T1000 (cell line): Measurements from ENCODE around the gene CRHR1.
"Not testable (repeated sequence)": the region's sequence is repeated elsewhere in the genome, so short reads cannot be mapped to it uniquely, and the experiment has no call there.

Experiments
- DNase-seq: peaks from one replicate; lab custom pipeline; 2025; ENCODE audit warnings: mixed read lengths; lab: John Stamatoyannopoulos, UW

Gene CRHR1

GRCh38 chr17:45845376-45846185 lies 61.5 kb downstream of the CRHR1 start:
- DNase-seq: no peak

DNA sequence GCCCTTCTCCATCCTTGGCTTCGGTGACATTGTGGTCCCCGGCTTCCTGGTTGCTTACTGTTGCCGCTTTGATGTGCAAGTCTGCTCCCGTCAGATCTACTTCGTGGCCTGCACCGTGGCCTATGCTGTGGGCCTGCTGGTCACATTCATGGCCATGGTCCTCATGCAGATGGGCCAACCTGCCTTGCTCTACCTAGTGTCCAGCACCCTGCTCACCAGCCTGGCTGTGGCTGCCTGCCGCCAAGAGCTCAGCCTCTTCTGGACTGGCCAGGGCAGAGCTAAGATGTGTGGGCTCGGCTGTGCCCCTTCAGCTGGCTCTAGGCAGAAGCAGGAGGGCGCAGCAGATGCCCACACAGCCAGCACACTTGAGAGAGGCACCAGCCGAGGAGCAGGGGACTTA lies 62.1 kb downstream of the CRHR1 start:
- no peak for DNase-seq

GRCh38 chr17:45846646-45847045 lies 62.5 kb downstream of the CRHR1 start:
- no peak for DNase-seq

DNA sequence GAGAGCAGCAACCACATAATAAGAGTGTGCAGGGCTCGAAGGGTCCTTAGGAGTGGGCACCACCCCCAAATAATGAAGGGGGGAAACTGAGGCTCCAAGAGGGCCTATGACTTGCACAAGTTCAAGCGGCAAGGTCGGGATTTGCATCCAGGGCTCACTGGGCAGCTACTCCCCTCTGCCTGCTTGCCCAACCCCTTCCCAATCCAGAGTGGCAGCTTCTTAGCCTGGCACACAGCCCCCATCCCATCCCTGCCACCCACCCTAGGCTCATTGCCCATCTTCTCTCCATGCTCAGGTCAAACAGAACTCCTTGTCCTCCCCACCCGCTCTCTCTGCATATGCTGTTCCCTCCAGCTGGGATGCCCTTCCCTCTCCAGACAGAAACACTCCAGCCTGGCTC lies 63.0 kb downstream of the CRHR1 start:
- no peak for DNase-seq

DNA sequence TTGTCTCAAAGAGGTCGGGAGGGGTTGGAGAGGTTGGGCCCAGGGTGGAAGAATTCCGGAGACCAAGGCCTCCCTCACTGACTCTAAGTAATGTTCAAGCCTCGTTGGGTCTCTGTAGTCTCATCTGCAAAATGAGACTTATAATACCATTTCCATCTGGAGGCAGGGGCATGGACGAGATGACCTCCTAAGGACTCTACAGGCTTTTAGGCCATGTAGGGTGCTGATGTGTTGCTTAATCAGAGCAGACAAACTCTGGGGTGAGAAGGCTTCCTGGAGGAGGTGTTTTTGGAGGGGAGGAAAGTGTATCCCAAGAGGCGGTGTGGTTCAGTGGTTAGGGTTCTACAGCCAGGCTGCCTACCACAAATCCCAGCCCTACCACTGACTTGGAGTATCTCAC lies 63.6 kb downstream of the CRHR1 start:
- DNase-seq: no peak

DNA sequence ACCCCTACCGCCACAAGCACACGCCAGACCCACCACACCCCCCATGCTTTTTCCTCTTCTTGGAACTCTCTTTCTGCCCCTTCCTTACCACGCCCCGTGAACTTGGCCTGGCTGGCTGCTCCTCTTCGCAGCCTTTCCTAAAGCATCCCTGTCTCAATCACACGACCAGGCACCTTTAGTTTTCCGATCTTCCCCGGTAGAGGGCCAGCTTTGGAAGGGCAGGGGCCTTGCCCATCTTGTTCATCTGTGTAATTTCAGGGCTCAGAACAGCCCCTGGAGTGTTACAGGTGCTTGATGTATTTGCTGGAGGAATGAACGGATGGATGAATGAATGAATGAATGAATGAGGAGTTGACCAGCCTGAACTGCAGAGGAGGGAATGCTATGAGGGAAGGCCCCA lies 64.3 kb downstream of the CRHR1 start:
- DNase-seq: no peak

DNA sequence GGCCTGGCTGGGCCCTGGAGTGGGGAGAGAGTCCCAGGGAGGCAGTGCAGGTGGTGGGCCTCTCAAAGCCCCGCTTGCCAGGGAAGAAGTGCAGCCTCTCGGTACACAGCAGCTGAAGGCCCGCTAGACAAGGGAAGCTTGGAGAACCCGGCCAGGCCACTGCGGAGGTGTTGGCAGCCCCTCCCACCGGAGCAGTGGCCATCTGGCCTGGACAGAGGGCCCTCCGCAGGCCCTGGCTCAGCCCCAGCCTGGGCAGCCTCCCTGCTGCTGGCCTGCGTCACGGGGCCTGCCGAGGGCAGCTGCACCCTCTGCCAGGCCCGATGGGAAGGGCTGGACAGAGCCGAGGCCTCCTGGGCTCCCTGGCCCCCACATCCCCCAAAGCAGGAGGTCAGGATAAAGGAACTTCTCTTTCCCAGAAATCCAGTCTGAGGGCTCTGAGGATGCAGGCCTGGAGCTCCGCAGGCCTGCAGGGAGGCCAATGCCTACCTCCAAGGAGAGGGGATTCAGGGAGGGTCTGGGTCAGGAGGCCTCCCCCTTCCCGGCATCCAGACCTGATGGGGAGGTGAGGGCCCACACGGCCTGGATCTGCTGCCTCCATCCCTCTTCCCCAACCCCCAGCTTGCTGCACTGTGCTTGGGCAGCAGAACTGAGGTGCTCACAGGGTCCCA lies 64.9 kb downstream of the CRHR1 start:
- DNase-seq: no peak

GRCh38 chr17:45849536-45849990 lies 65.4 kb downstream of the CRHR1 start:
- no peak for DNase-seq

DNA sequence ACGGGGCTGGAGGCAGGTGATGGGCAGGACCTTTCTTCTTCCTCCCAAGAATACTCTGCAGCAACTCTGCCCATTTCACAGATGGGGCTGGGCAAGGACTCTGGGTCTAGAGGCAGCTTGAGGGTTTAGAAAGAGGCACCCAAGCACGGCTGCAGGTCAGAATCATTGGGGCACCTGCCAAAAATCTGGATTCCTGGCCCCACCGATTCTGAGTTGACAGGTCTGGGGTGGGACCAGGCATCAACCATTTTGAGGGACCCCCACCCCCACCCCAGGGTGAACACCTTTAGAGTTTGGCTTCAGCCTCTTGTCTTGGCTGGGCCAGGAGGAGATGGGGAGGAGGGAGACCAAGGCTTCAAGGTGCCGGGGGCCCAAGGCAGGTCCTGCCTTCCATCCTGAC lies 65.9 kb downstream of the CRHR1 start:
- no peak for DNase-seq

DNA sequence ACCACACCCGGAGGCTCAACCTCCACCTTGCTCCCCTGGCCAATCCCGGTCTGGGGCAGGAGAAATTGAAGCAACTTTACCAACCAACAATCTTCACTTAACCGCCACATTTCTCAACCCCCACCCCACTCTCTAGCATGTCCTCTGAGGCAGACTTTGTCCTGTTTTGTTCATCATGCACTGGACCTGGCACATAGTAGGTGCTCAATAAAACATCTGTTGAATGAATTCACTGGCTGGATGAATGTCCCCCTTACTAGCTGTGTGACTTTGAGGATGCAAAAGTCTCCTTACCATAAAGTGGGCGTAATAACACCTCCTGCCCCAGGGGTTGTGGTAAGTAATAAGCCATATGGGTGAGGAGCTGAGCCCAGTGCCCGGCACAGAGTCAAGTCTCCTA lies 66.3 kb downstream of the CRHR1 start:
- no peak for DNase-seq

- DNase-seq: no peak
These were observed 66.9 kb downstream of the CRHR1 start for GRCh38 chr17:45851022-45851421.

DNA sequence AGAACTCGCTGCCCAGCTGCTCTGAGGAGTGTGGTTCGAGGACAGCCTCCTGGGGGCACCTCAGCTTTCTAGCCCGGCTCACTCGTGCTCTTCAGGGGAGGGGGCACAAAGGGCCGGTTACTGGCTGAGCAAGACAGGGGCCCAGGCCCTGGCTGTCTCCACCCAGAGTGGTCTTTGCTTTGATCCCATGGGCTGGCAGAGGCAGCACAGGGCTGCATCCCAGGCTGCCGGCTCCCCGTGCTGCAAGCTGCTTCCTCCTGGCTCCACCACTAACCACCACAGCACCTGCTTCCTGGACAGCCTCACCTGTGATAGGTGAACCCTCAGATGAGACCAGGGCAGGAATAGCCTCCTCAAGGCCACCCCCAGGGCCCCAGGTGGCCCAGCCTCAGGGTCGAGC lies 67.3 kb downstream of the CRHR1 start:
- DNase-seq: no peak

DNA sequence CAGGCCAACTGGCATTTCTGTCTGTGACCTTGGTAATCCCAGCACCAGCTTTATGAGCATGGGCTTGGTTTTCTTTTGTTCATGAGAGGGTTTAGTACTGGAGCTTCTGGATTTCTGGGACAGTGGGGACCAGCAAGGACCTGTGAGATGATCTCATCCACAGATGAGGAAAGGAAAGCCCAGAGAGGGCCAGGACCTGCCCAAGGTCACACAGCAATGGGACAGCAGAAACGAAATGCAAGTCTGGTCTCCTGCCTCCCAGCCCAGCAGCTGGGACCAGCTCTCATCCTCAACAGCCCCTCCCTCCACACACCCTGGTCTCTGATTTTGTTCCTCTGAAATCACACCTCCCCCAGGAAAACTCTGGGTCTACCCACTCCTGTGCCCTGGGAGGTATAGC lies 67.8 kb downstream of the CRHR1 start:
- no peak for DNase-seq

DNA sequence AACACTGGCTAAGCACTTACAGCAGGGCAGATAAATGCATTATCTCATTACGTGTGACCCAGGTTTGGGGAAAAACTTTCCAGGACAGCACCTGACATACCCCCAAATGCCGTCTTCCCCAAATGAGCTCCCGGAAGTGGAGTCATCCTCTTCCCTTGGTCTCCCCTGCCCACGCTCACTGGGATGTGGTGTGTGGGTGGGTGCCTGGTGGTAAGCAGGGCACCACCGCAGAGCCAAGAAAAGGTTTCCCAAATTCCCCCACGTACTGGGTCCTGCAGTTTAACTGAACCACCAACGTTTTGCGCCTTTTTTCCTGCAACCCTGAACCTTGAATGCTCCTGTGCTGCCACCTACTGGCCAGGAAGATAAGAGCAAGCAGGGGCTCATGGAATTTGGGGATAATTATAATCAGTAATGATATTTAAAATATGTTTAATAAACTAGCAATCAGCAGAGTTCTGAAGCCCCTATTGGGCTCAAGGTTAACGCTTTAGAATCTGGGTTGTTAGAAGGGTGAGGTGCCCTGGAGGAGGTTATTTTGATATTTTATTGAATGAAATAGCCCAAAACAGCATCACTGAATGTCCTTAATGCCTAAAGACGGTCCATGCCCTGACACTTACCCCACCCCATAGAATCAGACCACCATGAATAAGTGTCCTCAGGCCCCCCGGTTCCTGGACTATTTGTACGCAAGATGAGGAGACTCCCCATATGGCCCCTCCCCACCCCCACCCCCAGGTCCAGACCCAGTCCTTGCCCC lies 68.6 kb downstream of the CRHR1 start:
- peak; percentile 13 for DNase-seq

DNA sequence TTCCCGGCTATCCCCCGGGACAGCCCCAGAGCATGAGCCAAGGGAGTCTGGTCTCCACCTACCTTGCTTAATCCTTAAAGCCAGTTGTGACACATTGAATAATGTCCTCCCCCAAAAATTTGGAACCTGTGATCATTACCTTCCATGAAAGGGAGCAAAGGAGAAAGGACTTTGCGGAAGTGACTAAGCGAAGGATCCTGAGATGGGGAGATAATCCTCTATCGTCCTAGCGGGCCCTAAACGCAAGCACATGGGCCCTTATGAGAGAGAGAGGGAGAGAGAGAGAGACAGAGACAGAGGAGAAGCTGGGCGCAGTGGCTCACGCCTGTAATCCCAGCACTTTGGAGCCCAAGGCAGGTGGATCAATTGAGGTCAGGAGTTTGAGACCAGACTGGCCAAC lies 70.1 kb downstream of the CRHR1 start:
- no peak for DNase-seq

DNA sequence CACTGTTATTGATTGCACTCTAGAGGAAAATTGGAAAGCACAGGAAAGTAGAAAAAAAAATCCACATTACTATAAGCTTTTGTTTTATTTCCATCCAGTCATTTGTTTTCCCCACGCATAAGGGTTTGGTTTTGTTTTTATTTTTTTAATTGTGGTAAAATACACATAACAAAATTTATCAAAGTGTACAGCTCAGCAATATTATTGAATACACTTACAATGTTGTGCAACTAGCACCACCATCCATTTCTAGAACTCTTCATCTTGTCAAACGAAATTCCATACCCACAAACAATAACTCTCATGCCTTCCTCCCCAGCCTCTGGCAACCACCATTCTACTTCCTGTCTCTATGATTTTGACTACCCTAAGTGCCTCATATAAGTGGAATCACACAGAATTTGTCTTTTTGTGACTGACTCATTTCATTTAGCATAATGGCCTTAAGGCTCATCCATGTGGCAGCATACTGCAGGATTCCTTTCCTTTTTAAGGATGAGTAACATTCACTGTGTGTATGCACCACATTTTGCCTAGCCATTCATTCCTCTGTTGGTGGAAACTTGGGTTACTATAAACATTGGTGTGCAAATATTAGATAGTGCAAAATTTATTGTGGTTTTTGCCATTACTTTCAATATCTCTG lies 71.7 kb downstream of the CRHR1 start:
- DNase-seq: no peak

DNA sequence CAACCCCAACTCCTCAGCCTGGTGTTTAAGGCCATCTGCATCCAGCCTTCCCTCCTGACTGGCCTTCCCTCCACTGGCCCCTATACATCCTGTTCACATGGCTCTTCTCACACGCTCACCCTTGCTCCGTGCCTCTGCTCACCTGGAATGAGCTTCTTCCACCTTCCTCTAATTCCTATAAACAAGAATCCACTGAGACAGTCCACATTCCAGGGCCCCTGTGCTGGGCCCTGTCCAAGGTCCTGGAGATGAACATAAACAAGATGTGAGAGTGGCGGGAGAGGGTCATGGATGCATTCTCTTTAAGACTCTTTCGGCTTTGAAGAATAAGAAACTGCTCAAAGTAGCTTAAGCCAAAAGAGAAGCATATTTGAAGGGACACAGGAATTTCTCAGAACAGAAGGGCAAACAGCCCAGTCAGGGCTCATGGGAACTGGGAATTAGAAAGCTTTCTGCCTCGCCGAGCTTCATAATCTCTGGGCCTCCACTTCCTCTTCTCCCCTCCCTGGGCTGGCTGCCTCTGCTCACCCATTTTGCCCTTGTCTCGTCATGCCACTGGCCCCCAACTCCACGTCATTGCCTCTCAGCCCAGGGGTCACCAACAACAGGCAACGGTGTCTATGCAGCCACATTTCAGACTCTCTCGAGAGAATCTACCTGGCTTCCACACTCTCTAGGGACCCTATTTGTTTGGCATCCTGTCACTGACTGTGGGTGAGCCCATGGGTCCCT lies 74.0 kb downstream of the CRHR1 start:
- no peak for DNase-seq

- DNase-seq: no peak
These were observed 77.0 kb downstream of the CRHR1 start for GRCh38 chr17:45861165-45861564.

DNA sequence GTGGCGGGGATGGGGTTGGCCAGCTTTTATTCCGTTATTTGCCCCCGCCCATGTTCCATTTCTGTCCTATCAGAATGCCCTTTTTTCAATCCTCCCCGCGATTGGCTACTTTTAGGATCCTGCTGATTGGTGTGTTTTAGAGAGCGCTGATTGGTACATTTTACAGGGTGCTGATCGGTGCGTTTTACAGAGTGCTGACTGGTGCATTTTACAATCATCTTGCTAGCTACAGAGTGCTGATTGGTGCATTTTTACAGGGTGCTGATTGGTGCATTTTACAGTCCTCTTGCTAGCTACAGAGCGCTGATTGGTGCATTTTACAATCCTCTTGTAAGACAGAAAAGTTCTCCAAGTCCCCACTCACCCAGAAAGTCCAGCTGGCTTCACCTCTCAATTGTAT lies 78.0 kb downstream of the CRHR1 start:
- not testable (repeated sequence) for DNase-seq

DNA sequence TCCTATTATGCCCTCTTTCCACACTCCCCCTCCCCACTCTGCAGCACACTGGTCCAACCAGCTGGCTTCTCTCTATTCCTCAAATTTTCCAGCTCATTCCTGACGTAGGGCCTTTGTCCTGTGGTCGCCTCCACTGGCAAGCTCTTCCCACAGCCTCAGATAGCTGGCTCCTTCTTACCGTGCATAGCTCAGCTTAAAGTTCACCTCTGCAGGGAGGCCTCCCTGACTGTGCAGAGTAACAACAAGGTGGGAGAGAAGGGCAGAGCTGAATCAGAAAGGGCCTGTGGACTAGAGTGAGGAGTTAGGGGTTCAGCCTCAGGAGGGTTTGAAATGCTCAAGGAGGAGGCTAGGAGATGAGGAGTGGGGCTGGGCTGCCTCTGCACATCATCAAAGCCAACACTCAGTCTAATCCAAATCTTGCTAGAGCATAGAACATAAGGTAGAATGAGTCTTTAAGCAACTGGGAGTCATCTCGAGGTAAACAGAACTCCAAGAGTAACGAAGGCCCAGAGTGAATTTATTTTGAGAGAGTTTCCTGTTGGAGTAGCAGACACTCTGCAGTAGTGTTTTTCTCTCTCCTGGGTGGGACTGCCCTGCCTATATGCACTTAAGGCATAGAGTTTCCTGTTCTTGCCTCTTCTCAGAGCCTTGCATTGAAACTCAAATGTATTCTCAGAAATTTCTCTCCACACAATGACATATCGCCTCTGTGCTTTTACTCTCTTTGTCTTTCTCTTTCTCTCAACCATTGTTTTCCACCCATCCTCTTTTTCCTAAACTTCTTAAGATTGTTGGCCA lies 79.9 kb downstream of the CRHR1 start:
- no peak for DNase-seq

DNA sequence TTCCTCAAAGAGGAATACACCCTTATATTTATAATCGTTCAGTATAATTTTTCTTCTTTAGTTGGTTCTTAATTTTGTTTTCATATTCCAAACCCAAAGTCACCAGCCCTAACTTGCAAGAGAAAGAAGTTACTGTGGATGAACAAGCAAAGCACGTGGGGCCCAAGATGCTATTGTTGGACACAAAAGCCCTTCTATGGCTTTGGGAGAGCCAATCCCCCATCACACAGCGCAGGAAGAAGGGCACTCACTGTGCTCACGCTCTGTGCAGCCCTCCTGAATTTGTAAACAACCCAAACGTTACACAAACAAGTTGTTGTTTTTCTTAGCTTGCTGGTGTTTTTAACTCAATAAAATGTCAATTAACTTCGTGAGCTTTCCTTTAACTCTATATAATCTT lies 83.1 kb downstream of the CRHR1 start:
- no peak for DNase-seq
